Astrocyte (in vitro differentiated cells and primary cell): ENCODE data around the gene TTC13. TPM values are rescaled to one million over a fixed set of nuclear protein-coding genes. Genes with fewer than 3 reads are reported as not detected.
A peak's percentile ranks its signal among the peaks of the same experiment; 100 is the strongest.

Source experiments
- DNase-seq: peaks from one replicate; pipeline ENCODE4 v3.0.0-alpha.2; 2010; ENCODE audit warnings: low read depth
- FAIRE-seq: peaks from 2 replicates; lab custom pipeline; 2011; peaks lifted over from hg19 to GRCh38; lab: Jason Lieb, UNC
- H2AFZ ChIP-seq: 2 replicates; pipeline ENCODE4 v1.6.0; 2012; ENCODE audit warnings: low read depth, low read length, inconsistent platforms
- H3K27ac ChIP-seq: 2 replicates; pipeline ENCODE4 v1.5.1; 2011; ENCODE audit warnings: low read depth, low read length, inconsistent platforms
- H3K27me3 ChIP-seq: 2 replicates; pipeline ENCODE4 v1.6.0; 2011; ENCODE audit warnings: low read length, inconsistent platforms; ENCODE audit not compliant: insufficient read depth
- H3K36me3 ChIP-seq: 2 replicates; pipeline ENCODE4 v1.5.1; 2011; ENCODE audit warnings: low read length, inconsistent platforms; ENCODE audit not compliant: insufficient read depth
- H3K4me1 ChIP-seq: 2 replicates; pipeline ENCODE4 v1.5.1; 2011; ENCODE audit warnings: low read length, inconsistent platforms; ENCODE audit not compliant: insufficient read depth
- H3K4me2 ChIP-seq: 2 replicates; pipeline ENCODE4 v1.6.0; 2012; ENCODE audit warnings: low read length, inconsistent platforms
- H3K4me3 ChIP-seq: 2 replicates; pipeline ENCODE4 v1.5.1; 2011; ENCODE audit warnings: low read depth, mild to moderate bottlenecking, low read length, inconsistent platforms; ENCODE audit not compliant: insufficient read depth
- H3K79me2 ChIP-seq: 2 replicates; pipeline ENCODE4 v1.6.0; 2012; ENCODE audit warnings: mild to moderate bottlenecking, low read length, inconsistent platforms; ENCODE audit not compliant: insufficient read depth
- H3K9ac ChIP-seq: 2 replicates; pipeline ENCODE4 v1.6.0; 2012; ENCODE audit warnings: mild to moderate bottlenecking, low read length, inconsistent platforms
- H3K9me3 ChIP-seq: 2 replicates; pipeline ENCODE4 v1.5.1; 2012; ENCODE audit warnings: low read depth, mild to moderate bottlenecking, low read length, inconsistent platforms; ENCODE audit not compliant: insufficient read depth
- H4K20me1 ChIP-seq: 2 replicates; pipeline ENCODE4 v1.6.0; 2012; ENCODE audit warnings: low read length, inconsistent platforms; ENCODE audit not compliant: insufficient read depth
- H3K27ac Mint-ChIP-seq: one replicate; pipeline ENCODE4 v1.8.0; 2021; ENCODE audit warnings: mild to moderate bottlenecking, mixed read lengths; ENCODE audit not compliant: unreplicated experiment
- H3K27me3 Mint-ChIP-seq: one replicate; pipeline ENCODE4 v1.8.0; 2021; ENCODE audit warnings: low read depth, mixed read lengths; ENCODE audit not compliant: unreplicated experiment
- H3K36me3 Mint-ChIP-seq: one replicate; pipeline ENCODE4 v1.8.0; 2021; ENCODE audit warnings: low read depth, mixed read lengths; ENCODE audit not compliant: unreplicated experiment
- H3K4me1 Mint-ChIP-seq: one replicate; pipeline ENCODE4 v1.8.0; 2021; ENCODE audit warnings: low read depth, mixed read lengths; ENCODE audit not compliant: unreplicated experiment
- H3K4me3 Mint-ChIP-seq: one replicate; pipeline ENCODE4 v1.8.0; 2021; ENCODE audit warnings: mild to moderate bottlenecking, moderate library complexity, mixed read lengths; ENCODE audit not compliant: unreplicated experiment
- H3K9me3 Mint-ChIP-seq: one replicate; pipeline ENCODE4 v1.8.0; 2021; ENCODE audit warnings: mild to moderate bottlenecking, mixed read lengths; ENCODE audit not compliant: unreplicated experiment
- EZH2 ChIP-seq: IDR thresholded peaks from 2 replicates; pipeline ENCODE4 v1.6.1; 2012; ENCODE audit warnings: mild to moderate bottlenecking, low read length, inconsistent platforms; ENCODE audit not compliant: insufficient read depth
- total RNA-seq: library from RNA; stranded (reverse); gene quantifications from 2 replicates; pipeline ENCODE4 v1.2.1, GENCODE V29; 2021
- TF ChIP-seq, protein P1 (sequence below): IDR thresholded peaks from 2 replicates; pipeline ENCODE4 v1.5.1; 2011; ENCODE audit warnings: low read depth, mild to moderate bottlenecking, inconsistent platforms, low read length, moderate library complexity; ENCODE audit not compliant: insufficient read depth

The TTC13 gene
- total RNA-seq, 1 donor from 2014 or later: 13.0 TPM

DNA sequence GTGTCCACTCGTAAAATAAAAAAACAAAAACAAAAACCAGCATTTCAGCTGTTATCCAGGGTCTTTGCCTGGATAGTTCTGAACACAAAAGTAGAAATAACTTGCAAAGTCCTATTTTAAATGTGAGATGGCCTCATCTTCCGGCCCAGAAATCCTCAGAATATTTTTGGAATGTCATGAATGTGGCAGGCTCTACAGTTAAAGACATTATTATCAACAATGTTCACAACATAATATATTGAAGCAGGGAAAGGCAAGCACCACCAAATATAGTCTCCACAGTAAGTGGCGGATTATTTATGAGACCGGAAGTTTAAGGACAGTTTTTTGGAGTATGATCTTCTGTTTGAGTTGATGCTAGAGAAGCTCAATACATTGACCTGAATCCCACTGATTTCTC, 109.2 kb downstream of the TTC13 start:
- peaks cover 4% of the 10 kb centered on the region for H3K36me3 ChIP-seq
- peaks cover 38% of the 10 kb centered on the region for H3K79me2 ChIP-seq
- Mint-ChIP-seq H3K4me3 (peak overlapping the region; percentile 87), H3K36me3 (peaks cover 10% of the 10 kb centered on the region), H3K4me1 (peaks cover 32% of the 10 kb centered on the region), H3K9me3 (no peaks in the 10 kb centered on the region), H3K27me3 (no peaks in the 10 kb centered on the region), H3K27ac (peak overlapping the region; percentile 87)
- no peaks in the 10 kb centered on the region for H3K9me3 ChIP-seq
- H3K27ac ChIP-seq: peak overlapping the region; percentile 88
- no peaks in the 10 kb centered on the region for H3K27me3 ChIP-seq
- peaks cover 29% of the 10 kb centered on the region for H3K4me1 ChIP-seq
- H3K4me2 ChIP-seq: peak overlapping the region; percentile 91
- TF ChIP-seq, protein P1, sequence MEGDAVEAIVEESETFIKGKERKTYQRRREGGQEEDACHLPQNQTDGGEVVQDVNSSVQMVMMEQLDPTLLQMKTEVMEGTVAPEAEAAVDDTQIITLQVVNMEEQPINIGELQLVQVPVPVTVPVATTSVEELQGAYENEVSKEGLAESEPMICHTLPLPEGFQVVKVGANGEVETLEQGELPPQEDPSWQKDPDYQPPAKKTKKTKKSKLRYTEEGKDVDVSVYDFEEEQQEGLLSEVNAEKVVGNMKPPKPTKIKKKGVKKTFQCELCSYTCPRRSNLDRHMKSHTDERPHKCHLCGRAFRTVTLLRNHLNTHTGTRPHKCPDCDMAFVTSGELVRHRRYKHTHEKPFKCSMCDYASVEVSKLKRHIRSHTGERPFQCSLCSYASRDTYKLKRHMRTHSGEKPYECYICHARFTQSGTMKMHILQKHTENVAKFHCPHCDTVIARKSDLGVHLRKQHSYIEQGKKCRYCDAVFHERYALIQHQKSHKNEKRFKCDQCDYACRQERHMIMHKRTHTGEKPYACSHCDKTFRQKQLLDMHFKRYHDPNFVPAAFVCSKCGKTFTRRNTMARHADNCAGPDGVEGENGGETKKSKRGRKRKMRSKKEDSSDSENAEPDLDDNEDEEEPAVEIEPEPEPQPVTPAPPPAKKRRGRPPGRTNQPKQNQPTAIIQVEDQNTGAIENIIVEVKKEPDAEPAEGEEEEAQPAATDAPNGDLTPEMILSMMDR: no peak
- no peak for TF ChIP-seq EZH2
- H3K4me3 ChIP-seq: peak overlapping the region; percentile 59
- H4K20me1 ChIP-seq: peaks cover 22% of the 10 kb centered on the region
- FAIRE-seq: peak; percentile 13
- peak overlapping the region; percentile 90 for H3K9ac ChIP-seq
- DNase-seq: peak; percentile 65
- no peak overlapping the region for H2AFZ ChIP-seq

DNA sequence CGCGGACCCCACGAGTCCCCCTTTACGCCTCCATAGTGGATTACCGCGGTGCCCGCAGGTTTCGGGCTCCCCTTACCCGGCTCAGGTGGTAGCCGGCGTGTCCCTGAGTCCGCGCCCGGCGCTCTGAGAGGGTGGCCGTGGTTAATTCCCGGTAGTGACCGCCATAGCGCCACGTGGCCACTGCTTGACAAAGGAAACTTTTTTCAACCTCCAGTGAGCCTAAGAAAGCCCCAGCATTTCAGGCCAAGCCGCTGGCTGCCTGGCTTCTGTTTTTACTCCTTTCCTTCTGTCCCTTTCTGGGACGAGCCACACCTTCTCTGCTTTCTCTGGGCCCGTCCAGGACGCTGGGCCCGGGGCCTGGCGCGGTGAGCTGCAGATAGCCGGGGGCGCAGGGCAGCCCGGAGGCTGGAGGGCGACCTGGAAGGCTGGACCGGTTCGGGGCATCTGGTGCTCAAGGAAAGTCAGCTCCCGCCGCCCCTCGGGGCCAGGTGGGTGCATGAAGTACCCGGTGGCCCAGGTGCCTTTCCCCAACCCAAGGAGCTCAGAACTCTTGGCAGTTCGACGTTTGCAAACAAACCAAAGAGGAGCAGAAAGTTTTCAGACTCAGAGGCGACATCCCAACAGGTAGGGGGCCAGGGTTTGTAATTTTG, 109.8 kb downstream of the TTC13 start:
- H3K4me1 ChIP-seq: peaks cover 29% of the 10 kb centered on the region
- no peaks in the 10 kb centered on the region for H3K9me3 Mint-ChIP-seq
- peak overlapping the region; percentile 87 for H3K27ac Mint-ChIP-seq
- no peaks in the 10 kb centered on the region for H3K27me3 Mint-ChIP-seq
- H3K27ac ChIP-seq: peak overlapping the region; percentile 88
- FAIRE-seq (no peak), DNase-seq (no peak)
- H3K36me3 ChIP-seq: peaks cover 4% of the 10 kb centered on the region
- H3K4me3 Mint-ChIP-seq: peak overlapping the region; percentile 87
- no peaks in the 10 kb centered on the region for H3K9me3 ChIP-seq
- H3K4me3 ChIP-seq: peak overlapping the region; percentile 59
- H4K20me1 ChIP-seq: peaks cover 28% of the 10 kb centered on the region
- peaks cover 44% of the 10 kb centered on the region for H3K79me2 ChIP-seq
- H3K36me3 Mint-ChIP-seq: peaks cover 12% of the 10 kb centered on the region
- H3K4me2 ChIP-seq: peak overlapping the region; percentile 91
- peak overlapping the region; percentile 74 for H2AFZ ChIP-seq
- no peak for TF ChIP-seq EZH2
- TF ChIP-seq, protein P1: no peak
- H3K4me1 Mint-ChIP-seq: peaks cover 39% of the 10 kb centered on the region
- peak overlapping the region; percentile 90 for H3K9ac ChIP-seq
- no peaks in the 10 kb centered on the region for H3K27me3 ChIP-seq
